HK-2 (cell line): ENCODE data around the gene SCN5A.

Experiments
- DNase-seq: peaks from one replicate; pipeline ENCODE4 v3.0.0-alpha.2; 2018; ENCODE audit not compliant: unreplicated experiment

Gene SCN5A

DNA sequence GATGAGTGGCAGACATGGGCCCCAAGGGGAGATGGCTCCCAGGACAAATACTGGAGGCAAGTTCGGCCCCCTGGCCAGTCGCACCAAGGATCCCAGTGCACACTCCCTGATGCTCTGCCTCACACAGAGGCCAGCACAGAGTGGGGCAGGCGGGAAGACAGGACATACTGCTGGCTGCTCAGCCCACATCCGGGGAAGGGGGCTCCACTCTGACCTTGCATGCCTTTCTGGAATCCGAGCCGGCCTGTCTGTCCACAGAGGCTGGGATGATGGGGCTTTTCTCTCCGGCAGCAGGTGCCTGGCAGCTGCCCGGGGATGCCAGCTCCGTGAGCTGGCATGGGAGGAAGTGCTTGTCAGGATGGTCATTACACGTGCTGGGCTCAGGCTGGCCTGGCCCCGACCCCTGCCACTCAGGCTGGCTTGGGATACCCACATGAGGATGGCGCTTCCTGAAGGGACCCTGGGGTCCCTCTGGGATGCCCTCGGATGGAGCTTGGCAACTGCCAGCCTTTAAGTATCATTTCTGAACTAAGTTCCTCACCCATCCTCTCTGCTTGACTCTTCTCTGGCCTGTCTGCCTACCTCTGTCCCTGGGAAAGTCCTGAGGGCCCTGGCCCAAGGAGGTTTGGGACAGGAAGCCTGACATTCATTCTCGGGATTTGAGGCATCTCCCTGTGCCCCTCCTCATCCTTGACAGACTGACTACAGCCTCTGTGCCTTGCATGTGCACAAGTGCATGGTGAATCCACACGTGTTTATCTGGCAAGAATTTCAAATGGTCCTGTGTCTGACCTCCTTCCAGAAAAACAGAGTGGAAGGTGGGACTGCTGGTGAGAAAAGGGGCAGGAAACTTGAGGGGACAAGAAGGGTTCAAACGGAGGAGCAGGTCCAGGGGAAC, 106.8 kb downstream of the SCN5A start:
- no peak for DNase-seq

DNA sequence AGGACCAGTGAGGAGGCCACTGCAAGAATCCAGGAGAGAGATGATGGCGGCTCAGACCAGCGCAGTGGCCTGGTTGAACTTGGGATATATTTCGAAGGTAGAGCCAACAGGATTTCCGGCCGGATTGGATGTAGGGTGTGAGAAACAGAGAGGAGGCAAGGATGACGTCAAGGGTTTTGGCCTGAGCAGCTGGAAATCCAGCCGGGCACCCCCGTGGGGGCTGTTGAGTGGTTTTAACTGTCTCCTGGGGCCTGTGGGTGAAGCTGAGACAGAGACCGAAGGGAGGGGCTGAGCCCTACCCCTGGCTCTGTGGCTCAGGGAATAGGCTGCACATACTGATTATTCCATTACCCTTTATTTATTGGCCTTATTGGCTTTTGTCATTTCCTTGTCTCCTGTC, 107.7 kb downstream of the SCN5A start:
- no peak for DNase-seq

- DNase-seq = no peak
These were observed 110.6 kb downstream of the SCN5A start for GRCh38 chr3:38538773-38539353.

- no peak for DNase-seq
These were observed 112.8 kb downstream of the SCN5A start for GRCh38 chr3:38536671-38537070.

DNA sequence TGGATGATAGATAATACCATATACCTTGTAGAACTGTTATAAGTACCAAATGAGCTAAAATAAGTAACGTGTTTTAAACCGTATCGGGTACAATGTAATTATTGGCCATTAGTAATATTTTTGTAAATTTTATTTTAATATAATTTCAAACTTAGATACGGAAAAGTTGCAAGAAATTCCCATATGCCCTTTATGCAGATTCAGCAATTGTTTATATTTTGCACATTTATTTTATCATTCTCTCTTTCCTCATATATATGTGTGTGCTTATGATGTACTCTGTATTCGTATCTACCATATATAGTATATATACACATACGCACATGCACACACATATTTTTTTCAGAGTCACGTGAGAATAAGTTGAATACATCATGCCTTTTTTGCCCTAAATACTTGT, 114.9 kb downstream of the SCN5A start:
- no peak for DNase-seq

DNA sequence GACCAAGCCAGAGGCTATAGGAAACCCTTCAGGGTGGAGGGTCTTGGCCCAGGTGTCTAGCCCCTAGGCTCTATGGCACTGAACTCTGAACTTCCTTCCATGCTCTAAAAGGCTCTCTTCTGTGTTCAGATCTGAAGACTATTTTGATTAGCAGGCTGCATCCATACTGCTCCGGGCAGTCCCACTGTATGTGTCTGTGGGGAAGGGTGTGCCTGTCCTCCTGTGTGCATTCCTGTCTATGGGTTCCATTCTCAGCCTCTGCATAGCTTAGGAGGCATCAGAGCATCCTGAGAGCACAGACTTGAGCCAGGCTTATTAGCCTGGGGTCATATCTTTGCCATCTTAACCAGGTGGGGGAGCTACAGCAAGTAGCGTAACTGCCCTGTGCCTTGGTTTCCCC, 115.3 kb downstream of the SCN5A start:
- DNase-seq = no peak

DNA sequence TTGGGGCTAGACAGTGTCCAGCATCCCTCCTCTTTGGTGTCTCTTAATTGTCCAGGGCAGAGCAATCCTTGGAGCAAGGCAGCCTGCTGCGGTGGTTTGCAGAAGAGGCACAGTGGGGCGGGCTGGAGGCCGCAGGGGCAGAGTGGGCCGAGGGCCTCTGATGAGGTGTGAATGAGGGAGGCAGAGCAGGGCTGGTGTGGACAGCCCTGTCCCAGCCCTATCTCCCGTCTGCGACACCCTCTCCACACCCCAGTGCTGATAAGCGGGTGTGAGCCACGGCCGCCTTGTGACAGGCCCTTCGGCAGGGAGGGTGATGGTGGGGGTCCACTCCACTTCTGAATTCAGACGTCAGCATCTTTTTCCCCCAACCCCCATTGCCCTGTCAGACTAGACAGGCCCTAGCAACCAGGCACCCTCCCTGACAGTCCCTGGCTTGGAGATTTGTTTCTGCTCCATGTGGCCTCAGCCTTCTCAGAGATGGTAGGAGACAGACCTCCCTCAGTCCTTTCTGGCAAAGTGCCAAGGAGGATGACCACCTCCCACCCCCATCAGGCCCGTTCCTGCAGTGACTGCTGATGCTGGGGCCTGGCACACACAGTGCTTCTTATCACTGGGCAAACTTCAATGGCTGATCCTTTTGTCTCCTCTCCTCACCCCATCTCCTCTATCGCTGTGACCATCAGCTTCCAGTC, 116.1 kb downstream of the SCN5A start:
- DNase-seq = no peak

DNA sequence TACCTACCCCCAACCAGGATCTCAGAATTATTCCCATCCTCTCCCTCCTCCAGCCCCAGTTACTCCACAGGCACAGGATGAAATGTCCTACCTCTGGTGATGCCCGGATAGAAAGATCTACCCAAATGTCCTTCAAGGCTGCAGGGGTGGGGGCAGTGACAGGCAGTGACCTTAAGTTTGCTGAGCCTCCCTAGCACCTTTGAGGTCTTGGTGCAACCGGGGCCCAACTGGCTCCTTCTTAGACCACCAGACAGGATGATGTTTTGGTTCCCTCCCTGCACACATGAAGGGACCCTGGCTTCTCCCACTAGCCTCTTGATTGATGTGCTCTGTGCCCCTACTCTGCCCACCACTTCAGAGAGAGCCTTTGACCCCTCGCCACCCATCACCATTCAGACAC, 117.0 kb downstream of the SCN5A start:
- DNase-seq = no peak

GRCh38 chr3:38528457-38528856, 121.0 kb downstream of the SCN5A start:
- DNase-seq = no peak

DNA sequence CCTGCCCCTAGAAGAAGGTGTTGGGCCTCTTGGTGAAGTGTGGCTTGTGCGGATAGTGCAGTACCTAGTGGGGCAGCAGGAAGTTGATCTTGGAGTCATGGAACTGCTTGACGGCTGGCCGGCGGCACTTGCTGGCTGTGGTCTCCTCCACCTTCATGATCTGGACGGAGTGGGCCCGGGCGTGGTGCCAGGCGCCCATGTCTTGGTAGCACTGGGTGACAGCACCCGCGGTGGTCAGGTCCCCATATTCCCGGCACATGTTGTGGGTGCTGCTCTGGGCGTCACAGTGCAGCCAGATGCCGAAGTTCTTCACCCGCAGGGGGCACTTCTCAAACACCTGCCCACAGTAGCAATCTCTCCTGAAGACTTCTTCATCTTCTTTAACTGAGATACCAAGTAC, 122.7 kb downstream of the SCN5A start:
- no peak for DNase-seq

GRCh38 chr3:38524141-38524739, 125.2 kb downstream of the SCN5A start:
- DNase-seq = no peak

DNA sequence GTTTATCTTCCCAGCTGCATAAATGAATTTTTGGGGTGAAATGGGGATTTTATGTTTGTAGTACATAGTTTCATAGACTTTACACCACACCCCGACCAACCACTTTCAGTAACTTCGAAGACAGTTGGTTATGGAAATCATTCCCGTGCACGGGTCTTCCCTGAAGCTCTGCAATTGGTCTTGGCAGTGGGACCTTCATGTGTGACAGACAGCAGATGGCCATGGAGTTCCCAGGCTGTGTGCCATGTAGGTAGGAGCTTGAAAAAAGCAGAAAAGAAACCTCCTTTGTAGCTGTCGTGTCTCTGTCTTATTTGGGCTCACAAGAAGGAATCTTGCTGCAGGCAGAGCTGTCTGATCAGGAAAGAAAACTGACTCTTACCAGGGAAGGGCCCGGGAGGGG, 127.5 kb downstream of the SCN5A start:
- DNase-seq = no peak

- peak; percentile 50 for DNase-seq
These were observed 128.0 kb downstream of the SCN5A start for GRCh38 chr3:38521391-38521987.

DNA sequence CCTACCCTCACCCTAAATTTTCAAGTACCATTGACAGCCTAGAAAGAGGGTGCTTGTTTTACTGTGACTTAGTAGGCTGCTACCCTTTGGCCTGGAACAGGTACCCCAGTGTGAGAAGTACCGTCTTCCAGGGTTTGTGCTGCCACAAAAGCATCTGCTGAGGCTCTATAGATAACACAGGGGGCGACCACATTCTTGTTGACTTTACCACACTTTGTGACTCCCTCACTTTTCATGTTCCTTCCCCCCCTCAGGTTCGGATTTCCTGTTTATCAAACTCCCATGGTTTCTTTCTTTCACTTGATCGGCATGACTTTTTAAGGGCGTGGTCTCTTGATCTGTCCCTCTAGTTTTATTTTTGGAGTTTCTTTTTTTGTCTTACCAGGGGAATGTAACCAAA, 129.8 kb downstream of the SCN5A start:
- DNase-seq = no peak

GRCh38 chr3:38519000-38519399, 130.5 kb downstream of the SCN5A start:
- DNase-seq = no peak

DNA sequence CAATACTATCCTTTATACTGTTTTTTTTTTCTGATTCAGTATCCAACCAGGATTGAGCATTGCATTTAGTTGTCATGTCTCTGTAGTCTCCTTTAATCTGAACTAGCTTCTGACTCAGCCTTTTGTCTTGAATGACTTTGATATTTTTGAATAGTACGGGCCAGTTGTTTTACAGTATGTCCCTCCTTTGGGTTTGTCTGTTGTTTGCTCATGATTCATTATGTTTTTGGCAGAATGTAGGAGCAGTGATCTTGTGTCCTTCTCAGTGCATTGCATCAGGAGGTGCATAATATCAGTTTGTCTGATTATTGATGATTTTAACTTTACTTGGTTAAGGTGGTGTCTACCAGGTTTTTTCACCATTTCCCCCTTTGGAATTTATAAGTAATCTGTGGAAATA, 132.8 kb downstream of the SCN5A start:
- DNase-seq = no peak

DNA sequence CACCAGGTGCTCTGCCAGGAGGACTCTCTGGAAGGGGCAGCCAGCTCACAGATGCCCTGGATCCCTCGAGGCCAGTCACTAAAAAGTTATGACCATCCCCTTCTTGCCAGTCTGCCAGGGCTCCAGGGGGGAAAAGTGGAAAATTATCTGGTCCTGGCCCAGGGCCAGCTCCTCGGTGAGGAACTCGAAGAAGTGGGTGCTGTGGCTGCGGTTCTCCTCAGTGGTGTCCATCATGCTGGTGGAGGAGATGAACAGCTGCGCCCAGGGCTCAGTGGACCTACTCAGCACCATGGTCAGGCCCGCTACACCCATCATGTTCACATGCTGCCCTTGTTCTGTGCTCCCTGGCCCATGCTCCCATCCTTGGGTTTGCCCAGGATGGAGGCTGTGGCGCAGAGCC, 134.1 kb downstream of the SCN5A start:
- DNase-seq = no peak

GRCh38 chr3:38511546-38511945, 137.9 kb downstream of the SCN5A start:
- no peak for DNase-seq

DNA sequence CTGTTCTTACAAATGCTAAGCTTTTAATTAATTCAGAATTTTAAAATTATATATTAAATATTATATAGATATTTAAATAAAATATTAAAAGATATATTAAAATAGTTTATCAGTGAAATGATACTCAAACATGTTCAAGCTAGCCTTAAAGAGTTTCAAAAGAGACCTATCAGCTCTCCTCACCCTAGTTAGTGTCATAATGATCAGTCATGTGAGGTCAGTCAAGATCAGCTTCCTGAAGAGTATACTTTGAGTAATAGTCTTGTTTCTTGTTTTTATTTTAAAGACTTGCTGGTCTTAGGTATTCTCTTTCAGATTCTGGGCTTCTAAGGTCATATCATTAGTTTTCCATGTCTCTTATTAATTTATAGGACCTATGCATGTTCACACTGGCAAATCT, 138.9 kb downstream of the SCN5A start:
- DNase-seq = no peak

DNA sequence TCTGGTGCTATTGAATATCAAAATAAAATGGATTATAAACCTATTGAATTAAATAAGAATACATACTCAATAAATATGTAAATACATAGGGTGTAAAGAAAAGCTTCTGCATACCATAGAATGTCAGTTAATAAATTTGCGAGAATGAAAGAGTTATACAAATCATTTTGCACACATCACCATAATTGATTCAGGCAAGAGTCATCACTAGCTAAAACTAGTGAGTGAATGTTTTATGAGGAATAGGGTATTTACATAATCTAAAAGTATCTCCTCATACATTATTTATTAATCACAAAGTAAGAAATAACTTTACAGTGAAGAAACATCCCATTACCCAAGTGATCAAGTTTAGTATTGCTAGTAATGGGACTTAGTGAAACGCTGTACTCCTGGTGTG, 139.8 kb downstream of the SCN5A start:
- DNase-seq = no peak

- no peak for DNase-seq
These were observed 142.4 kb downstream of the SCN5A start for GRCh38 chr3:38507120-38507519.
